ENCODE measurements around the gene ZNF14. TPM values are rescaled to one million over a fixed set of nuclear protein-coding genes. Genes with fewer than 3 reads are reported as not detected.
A peak's percentile ranks its signal among the peaks of the same experiment; 100 is the strongest.

ZNF14 gene
- total and polyA plus RNA-seq, 2 of the 13 experiments (the other 11 are each of a cell fraction or from before 2014, with no cell fraction given) = 1.9 to 6.2 TPM

DNA sequence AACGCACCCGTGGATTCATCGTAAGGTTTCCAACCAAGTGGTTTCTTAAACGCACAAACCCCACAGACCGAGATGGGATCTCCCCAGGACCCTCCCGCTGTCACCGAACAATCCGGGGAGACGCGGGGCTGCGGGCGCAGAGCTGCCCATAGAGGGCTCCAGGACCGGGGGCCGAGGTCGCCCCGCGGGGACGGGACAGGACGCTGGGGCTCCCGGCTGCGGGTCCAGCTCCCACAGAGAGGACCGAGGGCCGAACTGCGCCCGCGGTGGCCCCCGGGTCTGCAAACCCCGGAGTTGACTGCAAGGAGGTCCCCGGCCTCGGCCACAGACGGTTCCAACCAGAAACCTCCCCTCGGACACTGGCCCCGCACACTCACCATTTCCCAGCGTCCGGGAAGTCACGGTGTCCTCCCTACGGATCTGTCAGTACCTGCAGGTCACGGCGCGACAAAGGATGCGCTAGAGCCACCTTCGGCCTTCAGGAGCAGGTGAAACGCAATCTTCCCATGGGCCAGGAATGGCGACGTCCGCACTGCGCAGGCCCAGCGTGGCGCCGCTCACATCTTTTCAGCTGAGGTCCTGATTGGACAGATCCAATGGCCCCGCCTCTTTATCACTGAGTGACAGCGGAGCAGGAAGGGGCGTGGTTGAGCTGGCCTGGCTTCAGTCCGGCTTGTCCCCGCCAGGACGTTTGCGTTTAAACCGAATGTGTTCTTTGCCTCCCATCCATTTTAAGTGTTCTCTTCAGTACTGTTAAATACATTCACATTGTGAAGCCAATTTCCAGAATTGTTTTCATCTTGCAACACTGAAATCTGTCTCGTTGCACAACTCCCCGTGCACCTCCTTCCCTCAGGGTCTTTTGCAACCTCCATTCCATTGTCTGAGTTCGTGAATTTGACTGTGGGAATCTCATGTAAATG lies at the start of gene ZNF14 (continued):
- TF ChIP-seq, protein P1, sequence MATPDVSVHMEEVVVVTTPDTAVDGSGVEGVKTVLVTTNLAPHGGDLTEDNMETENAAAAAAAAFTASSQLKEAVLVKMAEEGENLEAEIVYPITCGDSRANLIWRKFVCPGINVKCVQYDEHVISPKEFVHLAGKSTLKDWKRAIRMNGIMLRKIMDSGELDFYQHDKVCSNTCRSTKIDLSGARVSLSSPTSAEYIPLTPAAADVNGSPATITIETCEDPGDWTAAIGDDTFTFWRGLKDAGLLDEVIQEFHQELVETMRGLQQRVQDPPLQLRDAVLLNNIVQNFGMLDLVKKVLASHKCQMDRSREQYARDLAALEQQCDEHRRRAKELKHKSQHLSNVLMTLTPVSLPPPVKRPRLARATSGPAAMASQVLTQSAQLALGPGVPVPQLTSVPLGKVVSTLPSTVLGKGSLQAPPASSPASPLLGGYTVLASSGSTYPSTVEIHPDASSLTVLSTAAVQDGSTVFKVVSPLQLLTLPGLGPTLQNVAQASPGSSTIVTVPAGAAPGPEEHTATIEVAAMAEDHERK (CRISPR knock-in tag; IDR thresholded peaks at IDR 0.05; ENCODE audit: low read depth) = no peak
- TF ChIP-seq ZNF773 (CRISPR knock-in tag; IDR thresholded peaks at IDR 0.05; ENCODE audit: borderline replicate concordance) = no peak; the same call in 1 of the 2 replicates
- no peak for TF ChIP-seq ZNF891 (CRISPR knock-in tag; IDR thresholded peaks at IDR 0.05)
- TF ChIP-seq SRSF1 (optimal IDR thresholded peaks at IDR 0.05; ENCODE audit: low read depth, low read length) = peak; percentile 66
- no peak for TF ChIP-seq ARNT (IDR thresholded peaks at IDR 0.05)
- peak; percentile 86 for TF ChIP-seq ZNF256 (CRISPR knock-in tag; conservative IDR thresholded peaks at IDR 0.05)
- TF ChIP-seq, protein P2, sequence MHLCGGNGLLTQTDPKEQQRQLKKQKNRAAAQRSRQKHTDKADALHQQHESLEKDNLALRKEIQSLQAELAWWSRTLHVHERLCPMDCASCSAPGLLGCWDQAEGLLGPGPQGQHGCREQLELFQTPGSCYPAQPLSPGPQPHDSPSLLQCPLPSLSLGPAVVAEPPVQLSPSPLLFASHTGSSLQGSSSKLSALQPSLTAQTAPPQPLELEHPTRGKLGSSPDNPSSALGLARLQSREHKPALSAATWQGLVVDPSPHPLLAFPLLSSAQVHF (CRISPR knock-in tag; IDR thresholded peaks at IDR 0.05) = peak; percentile 50; the same call in 1 of the 2 replicates
- TF ChIP-seq, protein P3, sequence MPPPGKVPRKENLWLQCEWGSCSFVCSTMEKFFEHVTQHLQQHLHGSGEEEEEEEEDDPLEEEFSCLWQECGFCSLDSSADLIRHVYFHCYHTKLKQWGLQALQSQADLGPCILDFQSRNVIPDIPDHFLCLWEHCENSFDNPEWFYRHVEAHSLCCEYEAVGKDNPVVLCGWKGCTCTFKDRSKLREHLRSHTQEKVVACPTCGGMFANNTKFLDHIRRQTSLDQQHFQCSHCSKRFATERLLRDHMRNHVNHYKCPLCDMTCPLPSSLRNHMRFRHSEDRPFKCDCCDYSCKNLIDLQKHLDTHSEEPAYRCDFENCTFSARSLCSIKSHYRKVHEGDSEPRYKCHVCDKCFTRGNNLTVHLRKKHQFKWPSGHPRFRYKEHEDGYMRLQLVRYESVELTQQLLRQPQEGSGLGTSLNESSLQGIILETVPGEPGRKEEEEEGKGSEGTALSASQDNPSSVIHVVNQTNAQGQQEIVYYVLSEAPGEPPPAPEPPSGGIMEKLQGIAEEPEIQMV (CRISPR knock-in tag; IDR thresholded peaks at IDR 0.05; ENCODE audit: low read depth) = peak; percentile 81
- TF ChIP-seq, protein P4, sequence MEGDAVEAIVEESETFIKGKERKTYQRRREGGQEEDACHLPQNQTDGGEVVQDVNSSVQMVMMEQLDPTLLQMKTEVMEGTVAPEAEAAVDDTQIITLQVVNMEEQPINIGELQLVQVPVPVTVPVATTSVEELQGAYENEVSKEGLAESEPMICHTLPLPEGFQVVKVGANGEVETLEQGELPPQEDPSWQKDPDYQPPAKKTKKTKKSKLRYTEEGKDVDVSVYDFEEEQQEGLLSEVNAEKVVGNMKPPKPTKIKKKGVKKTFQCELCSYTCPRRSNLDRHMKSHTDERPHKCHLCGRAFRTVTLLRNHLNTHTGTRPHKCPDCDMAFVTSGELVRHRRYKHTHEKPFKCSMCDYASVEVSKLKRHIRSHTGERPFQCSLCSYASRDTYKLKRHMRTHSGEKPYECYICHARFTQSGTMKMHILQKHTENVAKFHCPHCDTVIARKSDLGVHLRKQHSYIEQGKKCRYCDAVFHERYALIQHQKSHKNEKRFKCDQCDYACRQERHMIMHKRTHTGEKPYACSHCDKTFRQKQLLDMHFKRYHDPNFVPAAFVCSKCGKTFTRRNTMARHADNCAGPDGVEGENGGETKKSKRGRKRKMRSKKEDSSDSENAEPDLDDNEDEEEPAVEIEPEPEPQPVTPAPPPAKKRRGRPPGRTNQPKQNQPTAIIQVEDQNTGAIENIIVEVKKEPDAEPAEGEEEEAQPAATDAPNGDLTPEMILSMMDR (CRISPR knock-in tag; IDR thresholded peaks at IDR 0.05) = peak; percentile 33
- 0 out of 2 replicates have a peak, but pooled peaks have one; percentile 56 for TF ChIP-seq ZNF329 (CRISPR knock-in tag; IDR thresholded peaks at IDR 0.05; ENCODE audit: low read depth)
- TF ChIP-seq POGZ (CRISPR knock-in tag; IDR thresholded peaks at IDR 0.05) = peak; percentile 77
- TF ChIP-seq SNAI1 (CRISPR knock-in tag; IDR thresholded peaks at IDR 0.05; ENCODE audit: borderline replicate concordance) = 0 out of 2 replicates have a peak, but pooled peaks have one; percentile 53
- TF ChIP-seq RXRB (CRISPR knock-in tag; IDR thresholded peaks at IDR 0.05; ENCODE audit: borderline replicate concordance) = peak; percentile 31; the same call in 1 of the 2 replicates
- TF ChIP-seq ZMYM2 (CRISPR knock-in tag; IDR thresholded peaks at IDR 0.05) = no peak
- TF ChIP-seq NFIC (IDR thresholded peaks at IDR 0.05; ENCODE audit: low read length) = no peak
- 0 out of 2 replicates have a peak, but pooled peaks have one; percentile 14 for TF ChIP-seq HCFC1 (IDR thresholded peaks at IDR 0.05; ENCODE audit: low read depth, low read length)
- no peak for TF ChIP-seq RFX3 (CRISPR knock-in tag; IDR thresholded peaks at IDR 0.05)
- no peak for TF ChIP-seq XBP1 (CRISPR knock-in tag; IDR thresholded peaks at IDR 0.05)
- no peak for TF ChIP-seq ZMYM3 (CRISPR knock-in tag; IDR thresholded peaks at IDR 0.05)
- TF ChIP-seq TSC22D2 (CRISPR knock-in tag; IDR thresholded peaks at IDR 0.05; ENCODE audit: borderline replicate concordance) = 0 out of 2 replicates have a peak, but pooled peaks have one; percentile 29
- TF ChIP-seq RARA (CRISPR knock-in tag; IDR thresholded peaks at IDR 0.05) = no peak
- TF ChIP-seq SPEN (CRISPR knock-in tag; IDR thresholded peaks at IDR 0.05; ENCODE audit: low read depth) = peak; percentile 79; the same call in 1 of the 2 replicates
- no peak for TF ChIP-seq PRPF4 (IDR thresholded peaks at IDR 0.05; ENCODE audit: low read depth, low read length, poor library complexity, severe bottlenecking)
